WTC11 (cell line): ENCODE results near the gene PDSS2. TPM values are rescaled to one million over a fixed set of nuclear protein-coding genes. Genes with fewer than 3 reads are reported as not detected.

Source experiments
- ATAC-seq: fragments of 200-7000 bp; cut with Tn5 transposase; 2 replicates; pipeline ENCODE4 v1.10.0; 2021; ENCODE audit warnings: mild to moderate bottlenecking, moderate library complexity
- CTCF ChIA-PET: fragments of 300-600 bp; sonication (Branson Sonifier 250); formaldehyde crosslinking; loops from one replicate; lab custom pipeline; 2021; ENCODE audit warnings: antibody characterized with exemption; lab: Charles Lee
- POLR2A ChIA-PET: fragments of 350-600 bp; sonication (Branson Sonifier 250); formaldehyde crosslinking; loops from one replicate; lab custom pipeline; 2021; ENCODE audit warnings: antibody characterized with exemption; lab: Charles Lee
- DNase-seq: peaks from one replicate; pipeline ENCODE4 v3.0.0; 2021; ENCODE audit warnings: low spot score
- H3K27ac Mint-ChIP-seq: 2 replicates; pipeline ENCODE4 v1.8.0; 2021; ENCODE audit warnings: mixed read lengths
- H3K27me3 Mint-ChIP-seq: 2 replicates; pipeline ENCODE4 v1.8.0; 2021; ENCODE audit warnings: low read depth, mild to moderate bottlenecking, moderate library complexity, mixed read lengths
- H3K36me3 Mint-ChIP-seq: 2 replicates; pipeline ENCODE4 v1.8.0; 2021; ENCODE audit warnings: mixed read lengths
- H3K4me1 Mint-ChIP-seq: 2 replicates; pipeline ENCODE4 v1.8.0; 2022; ENCODE audit warnings: mixed read lengths
- H3K4me3 Mint-ChIP-seq: 2 replicates; pipeline ENCODE4 v1.8.0; 2021; ENCODE audit warnings: mild to moderate bottlenecking, moderate library complexity, mixed read lengths
- H3K9me3 Mint-ChIP-seq: 2 replicates; pipeline ENCODE4 v1.8.0; 2021; ENCODE audit warnings: mixed read lengths
- ARID4B ChIP-seq: sonication (generic); formaldehyde crosslinking; IDR thresholded peaks from 2 replicates; pipeline ENCODE4 v1.8.0; 2023; ENCODE audit warnings: missing genetic modification reagents, mild to moderate bottlenecking, borderline replicate concordance
- ATF1 ChIP-seq: sonication (generic); formaldehyde crosslinking; IDR thresholded peaks from 2 replicates; pipeline ENCODE4 v1.8.1; 2023; ENCODE audit warnings: mild to moderate bottlenecking, moderate library complexity, missing genetic modification reagents
- CREB1 ChIP-seq: sonication (generic); formaldehyde crosslinking; IDR thresholded peaks from 2 replicates; pipeline ENCODE4 v1.8.0; 2023; ENCODE audit warnings: mild to moderate bottlenecking, missing genetic modification reagents
- ETV6 ChIP-seq: sonication (generic); formaldehyde crosslinking; IDR thresholded peaks from 2 replicates; pipeline ENCODE4 v1.8.1; 2022; ENCODE audit warnings: mild to moderate bottlenecking, missing genetic modification reagents
- FOXJ3 ChIP-seq: sonication (generic); formaldehyde crosslinking; IDR thresholded peaks from 2 replicates; pipeline ENCODE4 v1.9.0; 2021; ENCODE audit warnings: missing genetic modification reagents, mild to moderate bottlenecking, borderline replicate concordance
- JUN ChIP-seq: sonication (generic); formaldehyde crosslinking; IDR thresholded peaks from 2 replicates; pipeline ENCODE4 v1.8.0; 2023; ENCODE audit warnings: mild to moderate bottlenecking, missing genetic modification reagents
- MLX ChIP-seq: sonication (generic); formaldehyde crosslinking; IDR thresholded peaks from 2 replicates; pipeline ENCODE4 v1.8.1; 2023; ENCODE audit warnings: mild to moderate bottlenecking, missing genetic modification reagents, moderate library complexity
- NFYB ChIP-seq: sonication (generic); formaldehyde crosslinking; conservative IDR thresholded peaks from 2 replicates; pipeline ENCODE4 v1.8.0; 2022; ENCODE audit warnings: low read depth, missing genetic modification reagents
- SOX15 ChIP-seq: fragments of 250-450 bp; sonication (Bioruptor Pico); IDR thresholded peaks from 2 replicates; pipeline ENCODE4 v1.9.0; 2021; ENCODE audit warnings: mild to moderate bottlenecking
- SP1 ChIP-seq: sonication (generic); formaldehyde crosslinking; conservative IDR thresholded peaks from 2 replicates; pipeline ENCODE4 v1.8.1; 2022; ENCODE audit warnings: missing genetic modification reagents
- TCF7 ChIP-seq: sonication (generic); formaldehyde crosslinking; IDR thresholded peaks from 2 replicates; pipeline ENCODE4 v1.8.0; 2022; ENCODE audit warnings: mild to moderate bottlenecking, low read depth, missing genetic modification reagents, moderate library complexity
- ZNF263 ChIP-seq: sonication (generic); formaldehyde crosslinking; IDR thresholded peaks from 2 replicates; pipeline ENCODE4 v1.8.1; 2022; ENCODE audit warnings: low read depth, mild to moderate bottlenecking, moderate library complexity, missing genetic modification reagents
- ZNF416 ChIP-seq: fragments of 250-450 bp; sonication (Bioruptor Pico); IDR thresholded peaks from 2 replicates; pipeline ENCODE4 v1.9.0; 2021; ENCODE audit warnings: mild to moderate bottlenecking, inconsistent platforms
- ZNF532 ChIP-seq: fragments of 250-450 bp; sonication (Bioruptor Pico); IDR thresholded peaks from 2 replicates; pipeline ENCODE4 v1.9.0; 2021; ENCODE audit warnings: mild to moderate bottlenecking, borderline replicate concordance
- ZNF671 ChIP-seq: fragments of 250-450 bp; sonication (Bioruptor Pico); IDR thresholded peaks from 2 replicates; pipeline ENCODE4 v1.8.0; 2021; ENCODE audit warnings: mild to moderate bottlenecking
- total RNA-seq: library from RNA; stranded (reverse); gene quantifications from 3 replicates; pipeline ENCODE4 v1.2.3, GENCODE V29; 2021
- TF ChIP-seq, protein P1 (sequence below): sonication (generic); formaldehyde crosslinking; IDR thresholded peaks from 2 replicates; pipeline ENCODE4 v1.8.1; 2022; ENCODE audit warnings: mild to moderate bottlenecking, missing genetic modification reagents, moderate library complexity, borderline replicate concordance
- TF ChIP-seq, protein P2 (sequence below): sonication (generic); formaldehyde crosslinking; conservative IDR thresholded peaks from 2 replicates; pipeline ENCODE4 v1.8.1; 2023; ENCODE audit warnings: mild to moderate bottlenecking, low read depth, missing genetic modification reagents, moderate library complexity

Gene PDSS2
- total RNA-seq, 1 experiment from 2014 or later: 18.3 TPM

DNA sequence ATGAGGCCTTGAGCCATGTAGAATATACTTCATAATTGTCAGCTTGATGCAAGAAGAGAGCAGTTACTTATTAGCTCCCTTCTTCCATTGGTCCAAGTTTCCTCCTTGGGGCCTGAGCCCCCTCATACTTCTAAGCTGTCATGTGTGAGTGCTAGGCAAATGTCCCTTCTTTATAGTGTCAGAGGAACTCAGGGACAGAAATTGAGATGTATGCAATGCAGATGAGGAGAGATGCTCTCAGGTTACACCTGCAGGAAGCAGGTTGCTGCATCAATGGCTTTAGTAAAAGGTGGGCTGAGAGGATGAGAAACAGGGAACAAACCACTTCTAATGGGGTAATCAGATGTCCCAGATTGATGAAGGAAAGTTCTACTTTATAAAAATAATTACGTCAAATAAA, 6.7 kb upstream of the PDSS2 start (continued):
- TF ChIP-seq ZNF532 (CRISPR knock-in tag): no peak

DNA sequence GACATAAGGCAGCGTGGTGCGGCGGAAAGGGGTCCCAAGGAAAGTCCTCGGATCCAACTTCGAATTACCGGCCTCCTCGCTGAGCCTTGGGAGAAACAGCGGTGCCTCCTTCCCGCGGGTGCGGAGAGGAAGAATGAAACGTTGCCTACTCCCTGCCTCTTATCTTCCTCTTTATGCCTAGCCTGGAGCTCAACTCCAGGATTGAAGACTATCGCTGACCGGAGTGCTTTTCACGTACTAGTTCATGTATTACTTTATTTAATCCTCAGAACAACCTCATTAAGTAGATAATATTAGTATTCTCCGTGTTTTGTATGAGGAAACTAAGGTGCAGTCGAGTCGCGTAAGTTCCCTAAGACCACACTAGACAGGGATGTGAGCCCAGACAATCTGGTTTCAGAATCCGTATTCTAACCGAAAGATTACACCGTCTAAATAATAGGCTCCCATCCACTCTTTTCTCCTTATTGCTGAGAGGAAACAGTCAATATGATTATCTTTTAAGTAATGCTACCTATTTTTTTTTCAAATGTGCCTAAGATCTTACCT, 793 bp upstream of the PDSS2 start:
- ATAC-seq: peak; percentile 15
- no peaks in the 10 kb centered on the region for H3K36me3 Mint-ChIP-seq
- H3K27me3 Mint-ChIP-seq: no peaks in the 10 kb centered on the region
- peak overlapping the region; percentile 81 for H3K4me3 Mint-ChIP-seq
- peak overlapping the region; percentile 76; the same call in 1 of the 2 replicates for H3K27ac Mint-ChIP-seq
- H3K9me3 Mint-ChIP-seq: no peaks in the 10 kb centered on the region
- POLR2A ChIA-PET: interaction anchor here (0.6 to 1.4 kb wide), 7 partner anchors 20 to 344 kb away, joined by 3 to 7 read pairs (median 4); partner anchors contain the start of gene BEND3
- peaks cover 7% of the 10 kb centered on the region for H3K4me1 Mint-ChIP-seq
- no peak for DNase-seq
- CTCF ChIA-PET: interaction anchor here (0.6 to 2.3 kb wide), 22 partner anchors 8 to 346 kb away, joined by 3 to 31 read pairs (median 4); partner anchors contain the start of genes BEND3 and SOBP
- TF ChIP-seq TCF7 (CRISPR knock-in tag): no peak
- no peak for TF ChIP-seq NFYB (CRISPR knock-in tag)
- TF ChIP-seq ETV6 (CRISPR knock-in tag): peak; percentile 4; the same call in 1 of the 2 replicates
- TF ChIP-seq ATF1 (CRISPR knock-in tag): no peak
- TF ChIP-seq ZNF671 (CRISPR knock-in tag): no peak
- TF ChIP-seq, protein P1, sequence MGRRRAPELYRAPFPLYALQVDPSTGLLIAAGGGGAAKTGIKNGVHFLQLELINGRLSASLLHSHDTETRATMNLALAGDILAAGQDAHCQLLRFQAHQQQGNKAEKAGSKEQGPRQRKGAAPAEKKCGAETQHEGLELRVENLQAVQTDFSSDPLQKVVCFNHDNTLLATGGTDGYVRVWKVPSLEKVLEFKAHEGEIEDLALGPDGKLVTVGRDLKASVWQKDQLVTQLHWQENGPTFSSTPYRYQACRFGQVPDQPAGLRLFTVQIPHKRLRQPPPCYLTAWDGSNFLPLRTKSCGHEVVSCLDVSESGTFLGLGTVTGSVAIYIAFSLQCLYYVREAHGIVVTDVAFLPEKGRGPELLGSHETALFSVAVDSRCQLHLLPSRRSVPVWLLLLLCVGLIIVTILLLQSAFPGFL: no peak
- no peak for TF ChIP-seq MLX (CRISPR knock-in tag)
- TF ChIP-seq JUN (CRISPR knock-in tag): no peak
- TF ChIP-seq ARID4B (CRISPR knock-in tag): no peak
- TF ChIP-seq FOXJ3 (CRISPR knock-in tag): no peak
- TF ChIP-seq, protein P2, sequence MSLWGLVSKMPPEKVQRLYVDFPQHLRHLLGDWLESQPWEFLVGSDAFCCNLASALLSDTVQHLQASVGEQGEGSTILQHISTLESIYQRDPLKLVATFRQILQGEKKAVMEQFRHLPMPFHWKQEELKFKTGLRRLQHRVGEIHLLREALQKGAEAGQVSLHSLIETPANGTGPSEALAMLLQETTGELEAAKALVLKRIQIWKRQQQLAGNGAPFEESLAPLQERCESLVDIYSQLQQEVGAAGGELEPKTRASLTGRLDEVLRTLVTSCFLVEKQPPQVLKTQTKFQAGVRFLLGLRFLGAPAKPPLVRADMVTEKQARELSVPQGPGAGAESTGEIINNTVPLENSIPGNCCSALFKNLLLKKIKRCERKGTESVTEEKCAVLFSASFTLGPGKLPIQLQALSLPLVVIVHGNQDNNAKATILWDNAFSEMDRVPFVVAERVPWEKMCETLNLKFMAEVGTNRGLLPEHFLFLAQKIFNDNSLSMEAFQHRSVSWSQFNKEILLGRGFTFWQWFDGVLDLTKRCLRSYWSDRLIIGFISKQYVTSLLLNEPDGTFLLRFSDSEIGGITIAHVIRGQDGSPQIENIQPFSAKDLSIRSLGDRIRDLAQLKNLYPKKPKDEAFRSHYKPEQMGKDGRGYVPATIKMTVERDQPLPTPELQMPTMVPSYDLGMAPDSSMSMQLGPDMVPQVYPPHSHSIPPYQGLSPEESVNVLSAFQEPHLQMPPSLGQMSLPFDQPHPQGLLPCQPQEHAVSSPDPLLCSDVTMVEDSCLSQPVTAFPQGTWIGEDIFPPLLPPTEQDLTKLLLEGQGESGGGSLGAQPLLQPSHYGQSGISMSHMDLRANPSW (CRISPR knock-in tag): no peak
- TF ChIP-seq SP1 (CRISPR knock-in tag): no peak
- no peak for TF ChIP-seq ZNF416 (CRISPR knock-in tag)
- peak; percentile 15; the same call in 1 of the 2 replicates for TF ChIP-seq CREB1
- TF ChIP-seq SOX15 (CRISPR knock-in tag): no peak
- no peak for TF ChIP-seq ZNF263 (CRISPR knock-in tag)
